ENCODE results near the gene KAT2A. TPM values are rescaled to one million over a fixed set of nuclear protein-coding genes. Genes with fewer than 3 reads are reported as not detected.

KAT2A gene
- total RNA-seq, 1 donor from 2014 or later, result 18.4 TPM

DNA sequence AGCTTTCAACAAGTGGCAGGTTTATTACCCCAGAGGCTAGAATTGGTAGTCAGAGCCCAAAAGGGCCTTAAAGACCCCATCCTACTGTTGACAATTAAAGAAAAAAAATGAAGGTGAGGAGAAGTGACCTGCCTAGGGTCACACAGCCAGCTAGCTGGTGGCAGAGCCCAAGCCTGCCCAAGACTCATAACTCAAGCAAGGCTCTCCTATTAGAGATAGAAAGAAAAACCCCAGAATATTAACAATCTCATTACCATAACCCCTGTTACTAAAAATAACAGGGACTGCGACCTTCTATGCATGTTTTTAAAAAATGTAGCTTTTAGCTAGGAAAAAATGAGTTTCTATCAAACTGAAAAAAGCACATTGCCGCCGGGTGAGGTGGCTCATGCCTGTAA, 15.5 kb upstream of the KAT2A start:
- H3K9ac ChIP-seq, result no peak overlapping the region
- H3K4me1 Mint-ChIP-seq, result peaks cover 7% of the 10 kb centered on the region
- peaks cover 6% of the 10 kb centered on the region for H3K27me3 Mint-ChIP-seq (ENCODE audit: insufficient read depth, low read depth)
- no peaks in the 10 kb centered on the region for H3K27me3 ChIP-seq
- H2AFZ ChIP-seq (replicated peaks), result no peak overlapping the region
- H3K9me3 Mint-ChIP-seq, result no peaks in the 10 kb centered on the region
- no peaks in the 10 kb centered on the region for H3K9me3 ChIP-seq (ENCODE audit: low read depth)
- TF ChIP-seq CTCF (IDR thresholded peaks at IDR 0.05), result no peak
- TF ChIP-seq EZH2phosphoT487 (IDR thresholded peaks at IDR 0.05), result no peak
- no peak for TF ChIP-seq EZH2 (IDR thresholded peaks at IDR 0.05)
- H3K27ac Mint-ChIP-seq, result no peak overlapping the region
- H3K4me3 ChIP-seq, result no peak overlapping the region
- H3K36me3 Mint-ChIP-seq, result peaks cover 9% of the 10 kb centered on the region
- H3K4me3 Mint-ChIP-seq, result no peak overlapping the region
- no peaks in the 10 kb centered on the region for H3K4me1 ChIP-seq
- H3K36me3 ChIP-seq, result no peaks in the 10 kb centered on the region
- H4K20me1 ChIP-seq (ENCODE audit: low read depth), result peaks cover 74% of the 10 kb centered on the region
- H3K4me2 ChIP-seq, result no peak overlapping the region
- H3K79me2 ChIP-seq (ENCODE audit: low read depth), result peaks cover 62% of the 10 kb centered on the region
- H3K27ac ChIP-seq, result no peak overlapping the region
- DNase-seq (ENCODE audit: low spot score), result no peak
- H3F3A ChIP-seq (ENCODE audit: low read depth), result no peaks in the 10 kb centered on the region

GRCh38 chr17:42135664-42136653, 14.8 kb upstream of the KAT2A start:
- DNase-seq (ENCODE audit: low spot score), result no peak
- Mint-ChIP-seq H3K4me3 (no peak overlapping the region), H3K9me3 (no peaks in the 10 kb centered on the region), H3K36me3 (peaks cover 12% of the 10 kb centered on the region), H3K4me1 (peaks cover 10% of the 10 kb centered on the region), H3K27me3 (ENCODE audit: insufficient read depth, low read depth) (peaks cover 6% of the 10 kb centered on the region), H3K27ac (no peak overlapping the region)
- Histone ChIP-seq H3K9ac (no peak overlapping the region), H3K79me2 (ENCODE audit: low read depth) (peaks cover 55% of the 10 kb centered on the region), H3K4me3 (no peak overlapping the region), H3K27ac (no peak overlapping the region), H3K4me2 (no peak overlapping the region), H3F3A (ENCODE audit: low read depth) (no peaks in the 10 kb centered on the region), H3K9me3 (ENCODE audit: low read depth) (no peaks in the 10 kb centered on the region), H4K20me1 (ENCODE audit: low read depth) (peaks cover 73% of the 10 kb centered on the region), H3K4me1 (no peaks in the 10 kb centered on the region), H3K27me3 (no peaks in the 10 kb centered on the region), H3K36me3 (no peaks in the 10 kb centered on the region), H2AFZ (replicated peaks) (no peak overlapping the region)
- TF ChIP-seq CTCF (IDR thresholded peaks at IDR 0.05) (no peak), EZH2phosphoT487 (IDR thresholded peaks at IDR 0.05) (no peak), EZH2 (IDR thresholded peaks at IDR 0.05) (no peak)

- Histone ChIP-seq H3K27ac (no peak overlapping the region), H3K36me3 (no peaks in the 10 kb centered on the region), H3K4me3 (no peak overlapping the region), H2AFZ (replicated peaks) (no peak overlapping the region), H3F3A (ENCODE audit: low read depth) (no peaks in the 10 kb centered on the region), H3K9ac (no peak overlapping the region), H3K9me3 (ENCODE audit: low read depth) (no peaks in the 10 kb centered on the region), H4K20me1 (ENCODE audit: low read depth) (peaks cover 68% of the 10 kb centered on the region), H3K4me2 (no peak overlapping the region), H3K4me1 (no peaks in the 10 kb centered on the region), H3K79me2 (ENCODE audit: low read depth) (peaks cover 48% of the 10 kb centered on the region), H3K27me3 (no peaks in the 10 kb centered on the region)
- Mint-ChIP-seq H3K27me3 (ENCODE audit: insufficient read depth, low read depth) (peaks cover 8% of the 10 kb centered on the region), H3K4me3 (no peak overlapping the region), H3K27ac (no peak overlapping the region), H3K9me3 (no peaks in the 10 kb centered on the region), H3K36me3 (peaks cover 12% of the 10 kb centered on the region), H3K4me1 (peaks cover 14% of the 10 kb centered on the region)
- TF ChIP-seq CTCF (IDR thresholded peaks at IDR 0.05), result no peak
- no peak for TF ChIP-seq EZH2phosphoT487 (IDR thresholded peaks at IDR 0.05)
- TF ChIP-seq EZH2 (IDR thresholded peaks at IDR 0.05), result no peak
- no peak for DNase-seq (ENCODE audit: low spot score)
Observed at GRCh38 chr17:42135151-42135550, 14.0 kb upstream of the KAT2A start.

Data from neural progenitor cell (in vitro differentiated cells).